Thoracic aorta (tissue), 2 donors: ENCODE measurements around the gene TMEM18. TPM values are rescaled to one million over a fixed set of nuclear protein-coding genes. Genes with fewer than 3 reads are reported as not detected.

Source experiments
- ATAC-seq: fragments of 150-250 bp; one replicate; pipeline ENCODE4 v1.8.0; 2017; ENCODE audit warnings: low read depth; ENCODE audit not compliant: insufficient number of reproducible peaks, low FRiP score
- DNase-seq: peaks from one replicate; pipeline ENCODE4 v3.0.0-alpha.2; 2020; ENCODE audit warnings: low spot score
- H3K27ac ChIP-seq, 2 donors: fragments of 200-600 bp; sonication (generic); 1 replicate in 1 of 2; 2 replicates in 1 of 2; pipeline ENCODE4 v1.5.1; 2016; ENCODE audit warnings: mild to moderate bottlenecking in 2 of 2, moderate library complexity in 2 of 2
- H3K27me3 ChIP-seq: fragments of 200-600 bp; sonication (generic); replicated peaks from 2 replicates; pipeline ENCODE4 v1.6.0; 2016; ENCODE audit warnings: mild to moderate bottlenecking; ENCODE audit not compliant: insufficient read depth
- H3K36me3 ChIP-seq: fragments of 200-600 bp; sonication (generic); one replicate; pipeline ENCODE4 v1.5.1; 2016
- H3K4me1 ChIP-seq, 2 donors: fragments of 200-600 bp; sonication (generic); 1 replicate in 1 of 2; 2 replicates in 1 of 2; pipeline versions ENCODE4 v1.5.1 to v1.6.0; 2016; ENCODE audit warnings: low read depth in 2 of 2, mild to moderate bottlenecking in 1 of 2; ENCODE audit not compliant: control insufficient read depth in 1 of 2
- H3K4me3 ChIP-seq: fragments of 200-600 bp; sonication (generic); 2 replicates; pipeline ENCODE4 v1.5.1; 2016; ENCODE audit warnings: mild to moderate bottlenecking
- H3K9me3 ChIP-seq: fragments of 200-600 bp; sonication (generic); 2 replicates; pipeline ENCODE4 v1.5.1; 2016
- total RNA-seq, 2 donors: library from RNA; depleted of rRNA; stranded (reverse); fragments of >200 nt; gene quantifications; one replicate each; pipeline versions ENCODE4 v1.1.0 to v1.2.3, GENCODE V29; 2016
- TF ChIP-seq, protein P1 (sequence below): fragments of 200-600 bp; sonication (generic); IDR thresholded peaks from one replicate; pipeline ENCODE4 v1.5.1; 2019; ENCODE audit warnings: antibody characterized with exemption

The TMEM18 gene
- total RNA-seq, 2 donors from 2014 or later = 3.1 to 14.8 TPM

DNA sequence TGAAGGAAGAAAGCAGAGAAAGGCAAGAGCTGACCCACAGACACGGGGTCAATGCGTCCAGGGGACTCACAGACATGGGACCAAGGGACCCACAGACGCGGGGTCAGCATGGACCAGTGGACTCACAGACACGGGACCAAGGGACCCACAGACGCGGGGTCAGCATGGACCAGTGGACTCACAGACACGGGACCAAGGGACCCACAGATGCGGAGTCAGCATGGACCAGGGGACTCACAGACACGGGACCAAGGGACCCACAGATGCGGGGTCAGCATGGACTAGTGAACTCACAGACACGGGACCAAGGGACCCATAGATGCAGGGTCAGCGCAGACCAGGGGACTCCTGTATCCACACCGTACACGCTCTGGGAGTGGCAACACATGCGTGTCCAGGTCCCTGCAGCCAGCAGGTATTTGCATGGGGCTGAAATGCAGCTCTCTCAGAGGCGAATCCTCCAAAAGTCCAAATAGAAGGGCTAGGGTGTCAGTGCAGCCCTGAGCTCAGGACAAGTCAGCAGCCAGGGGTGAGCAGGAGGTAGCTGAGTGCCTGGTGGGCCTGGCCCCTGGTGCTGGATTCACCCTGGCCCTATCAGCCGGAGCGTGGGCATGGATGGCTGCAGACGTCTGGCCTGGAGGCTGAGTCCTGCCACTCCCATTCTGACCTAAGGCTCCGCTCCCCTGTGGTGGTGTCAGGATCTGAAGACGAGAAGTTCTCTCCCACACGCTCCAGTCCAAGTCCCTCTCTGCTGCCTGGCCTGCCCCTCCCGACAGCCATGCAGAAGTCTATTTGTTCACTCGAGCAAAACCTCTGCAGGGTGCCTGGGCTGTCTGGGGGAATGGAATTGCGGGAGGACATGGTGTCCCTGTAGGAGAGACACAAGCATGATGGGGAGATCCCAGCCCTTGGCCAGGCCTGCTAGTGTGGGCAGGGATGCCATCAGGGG lies 28.5 kb downstream of the TMEM18 start:
- H3K4me3 ChIP-seq = no peak overlapping the region
- ATAC-seq (no peak), DNase-seq (no peak)
- no peaks in the 10 kb centered on the region for H3K36me3 ChIP-seq
- no peak overlapping the region for H3K27ac ChIP-seq
- H3K9me3 ChIP-seq = no peaks in the 10 kb centered on the region
- TF ChIP-seq, protein P1, sequence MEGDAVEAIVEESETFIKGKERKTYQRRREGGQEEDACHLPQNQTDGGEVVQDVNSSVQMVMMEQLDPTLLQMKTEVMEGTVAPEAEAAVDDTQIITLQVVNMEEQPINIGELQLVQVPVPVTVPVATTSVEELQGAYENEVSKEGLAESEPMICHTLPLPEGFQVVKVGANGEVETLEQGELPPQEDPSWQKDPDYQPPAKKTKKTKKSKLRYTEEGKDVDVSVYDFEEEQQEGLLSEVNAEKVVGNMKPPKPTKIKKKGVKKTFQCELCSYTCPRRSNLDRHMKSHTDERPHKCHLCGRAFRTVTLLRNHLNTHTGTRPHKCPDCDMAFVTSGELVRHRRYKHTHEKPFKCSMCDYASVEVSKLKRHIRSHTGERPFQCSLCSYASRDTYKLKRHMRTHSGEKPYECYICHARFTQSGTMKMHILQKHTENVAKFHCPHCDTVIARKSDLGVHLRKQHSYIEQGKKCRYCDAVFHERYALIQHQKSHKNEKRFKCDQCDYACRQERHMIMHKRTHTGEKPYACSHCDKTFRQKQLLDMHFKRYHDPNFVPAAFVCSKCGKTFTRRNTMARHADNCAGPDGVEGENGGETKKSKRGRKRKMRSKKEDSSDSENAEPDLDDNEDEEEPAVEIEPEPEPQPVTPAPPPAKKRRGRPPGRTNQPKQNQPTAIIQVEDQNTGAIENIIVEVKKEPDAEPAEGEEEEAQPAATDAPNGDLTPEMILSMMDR = no peak
- no peaks in the 10 kb centered on the region for H3K27me3 ChIP-seq
- H3K4me1 ChIP-seq = no peaks in the 10 kb centered on the region

DNA sequence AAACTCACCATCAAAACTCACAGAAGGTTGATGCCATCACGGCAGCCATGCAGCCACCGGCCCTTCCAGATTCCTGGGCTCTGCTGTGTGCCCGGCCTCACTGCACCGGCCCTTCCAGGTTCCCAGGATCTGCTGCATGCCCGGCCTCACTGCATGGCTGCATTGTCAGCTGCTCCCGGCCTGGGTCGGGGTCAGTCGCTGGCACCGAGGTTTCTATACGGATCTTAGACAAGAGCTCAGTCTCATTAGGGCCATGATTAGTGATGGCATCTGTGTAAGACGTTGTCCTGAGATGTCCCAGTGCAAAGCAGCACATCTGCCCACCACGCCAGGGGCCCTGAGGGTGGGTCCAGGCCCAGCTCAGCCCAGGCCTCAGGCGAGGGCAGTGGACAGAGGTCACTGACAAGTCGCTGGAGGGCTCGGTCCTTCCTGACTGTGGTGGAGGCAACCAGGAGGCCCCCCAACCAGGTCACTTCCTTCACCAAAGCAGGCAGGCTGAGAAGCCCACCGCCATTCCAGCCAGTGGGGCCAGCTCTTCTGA lies 29.4 kb downstream of the TMEM18 start:
- no peak for DNase-seq

DNA sequence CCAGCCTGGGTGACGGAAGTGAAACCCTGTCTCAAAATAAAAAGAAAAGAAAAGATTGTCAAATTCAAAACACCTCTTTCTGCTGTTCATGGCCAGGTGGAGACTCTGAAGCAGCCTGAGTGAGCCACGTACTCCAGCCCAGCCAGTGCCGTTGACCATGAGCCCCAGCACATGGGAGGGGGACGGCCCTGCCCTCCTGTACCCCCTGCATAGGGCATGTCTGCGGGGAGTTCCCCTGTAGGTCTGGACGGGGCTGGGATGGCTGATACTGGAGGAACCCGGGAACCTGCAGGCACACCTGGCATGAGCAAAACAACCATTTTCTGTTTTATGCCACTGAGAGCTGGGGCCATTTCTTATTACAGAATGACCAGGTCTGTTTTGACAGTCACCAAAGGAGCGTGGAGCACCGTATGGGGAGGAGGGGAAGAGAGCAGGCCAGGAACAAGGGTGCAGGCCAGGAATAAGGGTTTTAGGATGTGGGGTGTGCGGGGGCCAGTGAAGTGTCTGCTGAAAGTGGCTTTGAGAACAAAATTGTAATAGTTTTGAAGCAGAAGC lies 30.1 kb downstream of the TMEM18 start:
- DNase-seq (no peak), ATAC-seq (no peak)
- H3K9me3 ChIP-seq = no peaks in the 10 kb centered on the region
- H3K27ac ChIP-seq = no peak overlapping the region
- no peaks in the 10 kb centered on the region for H3K4me1 ChIP-seq
- H3K36me3 ChIP-seq = no peaks in the 10 kb centered on the region
- no peak overlapping the region for H3K4me3 ChIP-seq
- TF ChIP-seq, protein P1 = no peak
- H3K27me3 ChIP-seq = no peaks in the 10 kb centered on the region

More for the DNA sequence above, 29.4 kb downstream of the TMEM18 start:
- TF ChIP-seq, protein P1 = no peak
- no peaks in the 10 kb centered on the region for H3K9me3 ChIP-seq
- no peak overlapping the region for H3K27ac ChIP-seq
- H3K27me3 ChIP-seq = no peaks in the 10 kb centered on the region
- no peak overlapping the region for H3K4me3 ChIP-seq
- no peaks in the 10 kb centered on the region for H3K36me3 ChIP-seq
- ATAC-seq = no peak
- no peaks in the 10 kb centered on the region for H3K4me1 ChIP-seq

DNA sequence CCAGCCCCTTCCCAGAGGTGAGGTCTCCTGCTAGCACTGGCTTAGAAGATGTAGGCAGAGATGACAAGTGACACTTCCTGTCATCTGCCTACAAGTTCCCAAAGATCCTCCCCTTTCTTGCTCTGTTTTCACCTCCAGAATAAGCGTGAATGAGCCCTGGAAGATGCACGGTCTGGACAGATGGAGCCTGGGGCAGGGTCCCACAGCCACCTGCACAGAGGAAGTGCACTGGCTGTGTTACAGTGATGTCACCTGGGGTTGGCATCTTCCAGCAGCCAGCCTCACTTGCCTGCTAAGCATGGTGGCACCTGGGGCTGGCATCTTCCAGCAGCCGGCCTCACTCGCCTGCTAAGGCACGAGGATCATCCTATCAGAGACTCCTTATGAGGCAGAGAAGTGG lies 32.3 kb downstream of the TMEM18 start:
- Histone ChIP-seq H3K4me1 (no peaks in the 10 kb centered on the region), H3K4me3 (no peak overlapping the region), H3K27ac (no peak overlapping the region), H3K27me3 (no peaks in the 10 kb centered on the region), H3K36me3 (no peaks in the 10 kb centered on the region), H3K9me3 (no peaks in the 10 kb centered on the region)
- no peak for DNase-seq
- ATAC-seq = no peak
- TF ChIP-seq, protein P1 = no peak

DNA sequence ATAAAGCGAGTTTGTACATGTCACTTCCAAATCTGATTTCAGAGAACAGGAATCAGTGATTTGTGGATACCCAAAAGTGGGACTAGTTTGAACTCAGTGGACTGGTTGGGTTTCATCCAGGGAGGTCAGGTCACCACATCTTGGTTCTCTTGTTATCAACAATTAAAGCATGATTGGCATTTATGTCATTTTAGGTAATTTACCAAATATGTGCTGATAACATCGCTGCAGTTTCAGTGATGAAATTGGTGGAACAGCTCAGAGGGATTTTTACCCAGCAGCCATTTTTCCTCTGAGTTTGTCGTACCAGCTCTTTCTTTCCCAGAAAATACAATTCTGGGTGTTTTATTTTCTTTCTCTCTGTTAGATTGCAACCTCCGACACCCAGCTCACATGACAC lies 33.4 kb downstream of the TMEM18 start:
- H3K27ac ChIP-seq = no peak overlapping the region
- DNase-seq = no peak
- no peaks in the 10 kb centered on the region for H3K36me3 ChIP-seq
- ATAC-seq = no peak
- H3K27me3 ChIP-seq = no peaks in the 10 kb centered on the region
- H3K4me1 ChIP-seq = no peaks in the 10 kb centered on the region
- no peaks in the 10 kb centered on the region for H3K9me3 ChIP-seq
- no peak overlapping the region for H3K4me3 ChIP-seq
- TF ChIP-seq, protein P1 = no peak
